ENCODE results near the gene WNT4.
A peak's percentile ranks its signal among the peaks of the same experiment; 100 is the strongest.
"Not testable (repeated sequence)": the region's sequence is repeated elsewhere in the genome, so short reads cannot be mapped to it uniquely, and the experiment has no call there.

WNT4 gene

GRCh38 chr1:22108339-22109105 lies 34.4 kb downstream of the WNT4 start:
- DNase-seq (ENCODE audit: low spot score) = no peak

- DNase-seq (ENCODE audit: low spot score) = no peak
Observed at GRCh38 chr1:22107126-22107525, 35.8 kb downstream of the WNT4 start.

DNA sequence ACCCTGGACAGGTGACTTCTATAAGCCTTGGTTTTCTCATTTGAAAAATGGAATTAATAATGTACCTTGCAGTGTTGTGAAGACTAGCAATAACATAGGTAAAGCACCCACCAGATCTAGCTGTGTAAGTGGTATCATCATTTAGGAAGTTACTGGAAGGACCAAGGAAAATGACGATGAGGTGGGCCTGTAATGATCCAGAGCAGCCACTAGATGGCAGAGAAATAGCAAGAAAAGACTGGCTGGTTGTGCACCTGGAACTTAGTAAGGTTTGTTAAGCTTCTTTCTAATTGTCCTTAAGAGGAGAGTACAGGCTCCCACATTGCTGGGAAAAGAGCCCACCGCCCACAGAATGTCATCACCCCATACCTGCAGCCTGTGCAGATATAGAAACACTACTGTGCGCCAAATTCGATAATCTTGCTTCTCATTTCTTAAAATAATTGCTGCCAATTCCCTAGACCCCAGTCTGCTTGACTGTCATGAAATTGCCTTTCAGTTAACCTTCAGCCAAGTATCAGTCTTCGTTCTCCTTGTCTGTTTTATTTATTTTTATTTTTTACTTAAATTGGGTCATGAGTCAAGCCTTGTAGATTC lies 37.2 kb downstream of the WNT4 start:
- DNase-seq (ENCODE audit: low spot score) = peak; percentile 45

GRCh38 chr1:22104865-22105437 lies 37.9 kb downstream of the WNT4 start:
- no peak for DNase-seq (ENCODE audit: low spot score)

DNA sequence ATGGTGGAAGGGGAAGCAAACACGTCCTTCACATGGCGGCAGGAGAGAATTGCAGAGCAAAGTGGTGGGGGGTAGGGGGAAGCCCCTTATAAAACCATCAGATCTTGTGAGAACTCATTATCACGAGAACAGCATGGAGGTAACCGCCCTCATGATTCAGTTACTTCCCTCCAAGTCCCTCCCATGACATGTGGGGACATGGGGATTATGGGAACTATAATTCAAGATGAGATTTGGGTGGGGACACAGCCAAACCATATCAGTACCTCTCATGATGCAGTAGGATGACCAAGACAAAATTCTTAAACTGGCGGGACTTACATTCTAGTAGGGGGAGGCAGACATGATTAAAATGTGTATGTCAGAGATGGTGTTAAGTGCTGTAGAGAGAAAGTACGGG lies 38.8 kb downstream of the WNT4 start:
- no peak for DNase-seq (ENCODE audit: low spot score)

DNA sequence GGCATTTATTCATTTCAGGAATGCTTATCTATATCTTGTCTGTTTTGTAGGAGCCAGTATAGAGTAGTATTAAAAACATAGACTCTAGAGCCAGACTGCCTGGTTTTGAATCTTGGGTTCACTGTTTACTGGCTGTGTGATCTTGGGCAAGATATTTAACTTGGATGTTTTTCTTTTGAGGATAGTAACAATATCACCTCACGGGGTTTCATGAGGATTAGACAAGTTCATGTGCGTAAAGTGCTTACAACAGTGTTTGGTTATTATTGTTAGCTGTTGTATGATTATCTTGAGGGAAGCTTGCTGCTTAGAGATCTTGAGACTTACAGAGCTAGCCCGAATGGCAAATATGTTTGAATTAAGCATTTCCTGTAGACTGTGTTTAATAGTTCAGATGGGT lies 40.2 kb downstream of the WNT4 start:
- DNase-seq (ENCODE audit: low spot score) = no peak

DNA sequence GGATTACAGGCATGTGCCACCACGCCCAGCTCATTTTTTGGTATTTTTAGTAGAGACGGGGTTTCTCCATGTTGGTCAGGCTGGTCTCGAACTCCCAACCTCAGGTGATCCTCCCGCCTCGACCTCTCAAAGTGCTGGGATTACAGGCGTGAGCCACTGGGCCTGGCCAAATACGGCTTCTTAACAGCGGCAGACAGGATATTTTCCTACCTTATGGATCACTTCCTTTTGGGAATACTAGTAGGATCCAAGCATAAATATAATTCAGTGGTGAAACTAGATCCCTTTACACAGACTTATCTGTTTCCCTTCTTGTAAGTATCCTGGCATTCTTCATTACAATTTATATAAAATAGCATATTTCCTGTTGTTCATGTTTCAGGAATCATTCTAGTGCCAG lies 40.9 kb downstream of the WNT4 start:
- no peak for DNase-seq (ENCODE audit: low spot score)

GRCh38 chr1:22101199-22101598 lies 41.7 kb downstream of the WNT4 start:
- no peak for DNase-seq (ENCODE audit: low spot score)

- no peak for DNase-seq (ENCODE audit: low spot score)
Observed at GRCh38 chr1:22100168-22100567, 42.7 kb downstream of the WNT4 start.

- no peak for DNase-seq (ENCODE audit: low spot score)
Observed at GRCh38 chr1:22098752-22099151, 44.1 kb downstream of the WNT4 start.

DNA sequence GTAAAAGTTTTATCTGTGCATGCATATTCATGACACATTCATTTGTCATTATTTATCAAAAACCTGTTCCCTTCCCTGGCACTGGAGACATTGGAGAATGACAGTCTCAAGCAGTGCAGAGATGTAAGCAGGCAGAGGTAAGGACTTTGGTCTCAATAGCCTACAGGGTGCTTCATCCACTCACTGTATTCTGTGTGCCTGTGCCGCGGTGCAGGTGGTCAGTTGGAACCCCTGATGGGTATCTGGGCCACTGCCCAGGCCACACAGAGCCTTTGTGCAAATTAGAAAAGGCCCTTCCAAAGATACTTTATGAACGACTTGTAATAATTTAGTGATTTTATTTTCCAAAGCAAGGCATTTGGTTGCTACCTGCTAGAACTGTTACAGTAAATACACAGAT lies 46.4 kb downstream of the WNT4 start:
- DNase-seq (ENCODE audit: low spot score) = no peak

- no peak for DNase-seq (ENCODE audit: low spot score)
Observed at GRCh38 chr1:22096036-22096435, 46.9 kb downstream of the WNT4 start.

- no peak for DNase-seq (ENCODE audit: low spot score)
Observed at GRCh38 chr1:22093513-22093912, 49.4 kb downstream of the WNT4 start.

DNA sequence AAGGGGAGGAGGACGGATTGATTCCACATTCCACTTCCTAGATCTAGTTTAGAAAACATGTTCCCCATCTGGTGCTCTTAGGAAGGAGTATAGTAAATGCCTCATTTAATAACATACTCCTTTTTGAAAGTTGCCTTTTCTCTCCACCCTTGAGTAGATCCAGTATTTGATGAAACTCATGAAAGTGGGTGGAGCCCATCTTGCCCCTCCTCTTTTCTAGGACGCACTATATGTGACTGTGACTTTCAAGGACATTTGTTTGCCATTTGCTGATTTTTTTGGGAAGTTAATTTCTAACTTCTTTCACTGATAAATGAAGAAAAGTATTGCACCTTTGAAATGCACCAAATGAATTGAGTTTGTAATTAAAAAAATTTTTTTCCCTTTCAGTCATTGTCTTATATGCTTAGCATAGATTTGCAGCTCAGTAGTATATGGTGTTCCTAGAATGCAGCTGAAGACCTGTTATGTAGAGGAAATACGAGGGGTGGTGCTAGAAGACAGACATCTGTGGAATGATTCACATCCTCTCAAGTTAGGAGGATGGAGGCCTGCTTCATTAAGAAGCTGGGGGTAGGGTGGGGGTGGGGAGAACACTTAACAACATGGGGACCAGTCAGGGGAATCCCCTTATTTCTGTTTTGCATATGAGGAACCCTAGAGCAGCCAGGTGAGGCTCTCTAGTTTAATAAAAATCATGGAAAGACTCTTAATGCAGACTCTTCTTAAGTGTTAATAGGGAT lies 50.7 kb downstream of the WNT4 start:
- DNase-seq (ENCODE audit: low spot score) = not testable (repeated sequence)

DNA sequence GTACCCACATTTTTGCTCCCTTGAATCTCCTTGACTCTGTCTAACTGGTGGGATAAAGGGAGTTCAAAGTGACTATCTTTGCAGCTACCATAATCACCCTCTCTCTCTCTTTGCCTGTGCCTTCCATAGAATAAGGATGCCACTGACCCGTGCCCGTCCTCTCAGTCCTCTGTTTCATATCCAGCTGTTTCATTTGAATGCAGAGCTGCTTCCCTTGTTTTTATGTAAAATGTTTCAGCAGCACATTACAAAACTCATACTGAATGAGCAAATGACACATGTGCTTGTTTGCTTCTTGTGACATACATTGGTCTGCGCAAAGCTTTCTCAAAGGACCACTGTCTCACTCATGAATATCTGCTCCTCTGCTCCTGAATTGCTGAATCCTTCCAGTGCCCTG lies 52.0 kb downstream of the WNT4 start:
- DNase-seq (ENCODE audit: low spot score) = no peak

GRCh38 chr1:22089787-22090186 lies 53.1 kb downstream of the WNT4 start:
- DNase-seq (ENCODE audit: low spot score) = no peak

DNA sequence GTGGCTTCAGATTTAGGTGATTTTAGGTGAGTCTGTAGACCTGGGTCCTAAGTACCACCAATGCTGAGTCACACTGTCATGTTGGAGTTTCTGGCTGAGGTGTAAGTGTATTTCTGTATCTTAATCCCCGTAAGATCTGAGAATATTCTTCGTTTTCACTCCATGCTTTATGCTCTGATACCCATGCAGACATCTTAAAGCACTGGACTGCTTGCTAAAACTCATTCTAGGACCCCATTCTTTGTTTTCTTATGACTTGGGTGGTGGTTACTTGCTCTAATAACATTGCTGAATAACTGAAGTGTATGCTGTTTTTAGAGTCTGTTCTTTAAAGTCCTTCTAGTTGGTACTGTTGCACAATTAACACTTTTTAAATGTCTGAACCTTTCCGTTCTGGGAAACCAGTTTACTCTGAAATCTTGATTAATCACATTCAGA lies 53.7 kb downstream of the WNT4 start:
- DNase-seq (ENCODE audit: low spot score) = no peak

DNA sequence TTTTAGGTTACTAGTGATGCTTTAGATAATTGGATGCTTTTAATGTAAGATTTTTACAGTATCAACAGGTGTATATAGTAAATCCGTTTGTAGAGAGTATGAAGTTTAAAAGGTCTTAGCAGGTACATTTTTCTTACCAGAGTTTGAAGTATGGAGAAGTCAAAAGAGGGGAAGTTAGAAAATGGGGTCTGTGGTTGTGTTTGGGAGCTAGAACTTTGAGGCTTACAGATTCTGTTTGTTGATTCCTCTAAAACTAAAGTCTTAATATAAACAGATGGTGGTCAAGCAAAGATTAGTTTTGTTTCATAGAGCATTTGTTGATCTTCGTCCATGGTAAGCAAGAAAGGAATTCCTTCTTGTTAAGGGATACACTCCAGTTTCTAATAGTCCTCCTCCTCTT lies 54.6 kb downstream of the WNT4 start:
- DNase-seq (ENCODE audit: low spot score) = no peak

GRCh38 chr1:22080191-22080590 lies 62.7 kb downstream of the WNT4 start:
- DNase-seq (ENCODE audit: low spot score) = no peak

- no peak for DNase-seq (ENCODE audit: low spot score)
Observed at GRCh38 chr1:22078133-22078532, 64.8 kb downstream of the WNT4 start.

- DNase-seq (ENCODE audit: low spot score) = no peak
Observed at GRCh38 chr1:22077728-22078127, 65.2 kb downstream of the WNT4 start.

DNA sequence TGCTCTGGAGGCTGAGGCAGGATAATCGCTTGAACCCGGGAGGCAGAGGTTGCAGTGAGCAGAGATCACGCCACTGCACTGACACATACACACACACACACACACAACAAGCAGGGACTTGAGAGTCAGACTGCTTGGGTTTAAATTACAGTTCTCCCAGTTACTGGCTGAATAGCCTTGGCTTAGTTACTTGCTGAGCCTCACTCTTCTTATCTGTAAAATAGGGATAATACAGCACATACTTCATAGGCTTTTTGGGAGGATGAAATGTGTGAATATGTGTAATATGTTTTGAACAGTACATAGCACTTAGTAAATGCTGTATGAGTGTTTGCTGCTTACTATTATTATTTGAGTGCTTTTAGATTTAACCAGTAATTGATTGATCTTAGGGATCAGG lies 66.6 kb downstream of the WNT4 start:
- no peak for DNase-seq (ENCODE audit: low spot score)

DNA sequence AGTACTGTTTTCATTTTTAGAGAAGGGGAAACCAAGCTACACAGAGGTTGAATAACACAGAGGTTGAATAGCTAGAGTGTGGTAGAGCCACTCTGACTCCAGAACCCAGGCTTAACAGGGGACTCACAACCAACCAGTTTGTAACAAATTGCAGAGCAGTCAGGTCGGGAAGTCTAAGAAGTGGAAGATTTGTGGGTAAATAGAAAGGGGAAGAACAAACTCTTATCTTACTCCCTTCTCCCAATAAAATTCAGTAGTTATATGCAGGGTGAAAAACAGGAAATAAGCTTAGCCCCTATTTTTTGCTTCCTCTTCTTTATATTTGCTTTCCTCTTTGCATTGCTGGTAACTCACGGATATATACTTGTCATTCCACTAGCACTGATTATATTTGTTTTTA lies 67.2 kb downstream of the WNT4 start:
- no peak for DNase-seq (ENCODE audit: low spot score)

All from hepatic stellate cell (primary cell).